ENCODE measurements around the gene C11orf42. TPM values are rescaled to one million over a fixed set of nuclear protein-coding genes. Genes with fewer than 3 reads are reported as not detected.

Gene C11orf42, protein sequence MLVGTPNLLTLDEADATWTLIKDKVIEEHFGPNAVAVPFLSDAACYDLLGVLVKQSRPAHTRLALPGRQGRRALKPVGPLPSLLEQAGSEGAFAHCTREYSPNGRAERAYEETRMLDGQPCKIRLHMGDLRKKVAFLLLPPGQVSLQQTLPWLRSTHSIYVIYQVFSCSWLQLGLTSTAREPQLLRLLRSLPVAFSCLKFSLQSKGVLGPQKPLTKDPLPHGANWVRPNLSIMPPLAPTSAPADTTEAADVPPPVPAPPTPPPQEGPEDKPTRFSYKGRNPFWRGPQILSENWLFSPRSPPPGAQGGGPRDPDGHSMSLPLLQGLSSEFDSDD
- not detected for total RNA-seq
- polyA plus RNA-seq = not detected
- long read RNA-seq, donor 1 = 0 reads
- long read RNA-seq, donor 2 = 0 reads
- long read RNA-seq, donor 3 = 0 reads
- long read RNA-seq, donor 4 = 0 reads
- long read RNA-seq, donor 5 = 0 reads
- long read RNA-seq, donor 6 = 0 reads
- long read RNA-seq, donor 7 = 0 reads
- long read RNA-seq, donor 8 = 0 reads
- long read RNA-seq, donor 9 = 0 reads
- long read RNA-seq, donor 10 = 0 reads

DNA sequence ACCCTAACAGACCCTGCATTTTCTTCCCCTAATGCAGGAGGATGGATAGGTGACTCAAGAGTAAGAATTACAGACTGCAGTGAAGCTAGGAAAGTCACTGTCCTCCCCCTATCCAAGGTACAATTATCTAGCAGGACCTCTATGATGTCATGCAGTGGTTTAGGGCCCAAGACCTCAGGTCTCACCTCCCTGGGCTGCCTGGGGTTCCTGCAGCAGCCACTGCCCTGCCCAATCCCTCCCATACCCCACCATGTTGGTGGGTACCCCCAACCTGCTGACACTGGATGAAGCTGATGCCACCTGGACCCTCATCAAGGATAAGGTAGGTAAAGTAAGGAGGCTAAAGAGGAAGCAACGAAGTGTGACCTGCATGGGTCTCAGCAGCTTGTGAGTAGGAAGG, at the start of gene C11orf42:
Gene C11orf42, plus strand, starts transcription at position 192 of the 400 bp plus-strand sequence. Its CDS starts 59 bp downstream, at position 251.
- no peak for TF ChIP-seq EP300 (IDR thresholded peaks at IDR 0.05)
- TF ChIP-seq, protein P1, sequence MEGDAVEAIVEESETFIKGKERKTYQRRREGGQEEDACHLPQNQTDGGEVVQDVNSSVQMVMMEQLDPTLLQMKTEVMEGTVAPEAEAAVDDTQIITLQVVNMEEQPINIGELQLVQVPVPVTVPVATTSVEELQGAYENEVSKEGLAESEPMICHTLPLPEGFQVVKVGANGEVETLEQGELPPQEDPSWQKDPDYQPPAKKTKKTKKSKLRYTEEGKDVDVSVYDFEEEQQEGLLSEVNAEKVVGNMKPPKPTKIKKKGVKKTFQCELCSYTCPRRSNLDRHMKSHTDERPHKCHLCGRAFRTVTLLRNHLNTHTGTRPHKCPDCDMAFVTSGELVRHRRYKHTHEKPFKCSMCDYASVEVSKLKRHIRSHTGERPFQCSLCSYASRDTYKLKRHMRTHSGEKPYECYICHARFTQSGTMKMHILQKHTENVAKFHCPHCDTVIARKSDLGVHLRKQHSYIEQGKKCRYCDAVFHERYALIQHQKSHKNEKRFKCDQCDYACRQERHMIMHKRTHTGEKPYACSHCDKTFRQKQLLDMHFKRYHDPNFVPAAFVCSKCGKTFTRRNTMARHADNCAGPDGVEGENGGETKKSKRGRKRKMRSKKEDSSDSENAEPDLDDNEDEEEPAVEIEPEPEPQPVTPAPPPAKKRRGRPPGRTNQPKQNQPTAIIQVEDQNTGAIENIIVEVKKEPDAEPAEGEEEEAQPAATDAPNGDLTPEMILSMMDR (IDR thresholded peaks at IDR 0.05) = no peak
- no peak for TF ChIP-seq POLR2A (IDR thresholded peaks at IDR 0.05)
- TF ChIP-seq POLR2AphosphoS5 (IDR thresholded peaks at IDR 0.05) = no peak
- intact Hi-C loops (cut with DNase I; ENCODE audit: low total_unique reads) = no loop called here
- Histone ChIP-seq H3K27ac (peak within 1 kb of the TSS in 1 of 5 donors; percentile 20), H3K9me3 (no peaks in the 10 kb centered on the region), H3K27me3 (no peaks in the 10 kb centered on the region), H3K4me1 (no peaks in the 10 kb centered on the region), H3K4me3 (no peak within 1 kb of the TSS), H3K36me3 (peaks cover 8 to 68% (median 43%) of the 10 kb centered on the region in 4 donors)
- WGBS, 5 donors = 91 to 100% (median 97%) methylated on average over 1 of the region's 1 CpG
- DNase-seq = no peak

DNA sequence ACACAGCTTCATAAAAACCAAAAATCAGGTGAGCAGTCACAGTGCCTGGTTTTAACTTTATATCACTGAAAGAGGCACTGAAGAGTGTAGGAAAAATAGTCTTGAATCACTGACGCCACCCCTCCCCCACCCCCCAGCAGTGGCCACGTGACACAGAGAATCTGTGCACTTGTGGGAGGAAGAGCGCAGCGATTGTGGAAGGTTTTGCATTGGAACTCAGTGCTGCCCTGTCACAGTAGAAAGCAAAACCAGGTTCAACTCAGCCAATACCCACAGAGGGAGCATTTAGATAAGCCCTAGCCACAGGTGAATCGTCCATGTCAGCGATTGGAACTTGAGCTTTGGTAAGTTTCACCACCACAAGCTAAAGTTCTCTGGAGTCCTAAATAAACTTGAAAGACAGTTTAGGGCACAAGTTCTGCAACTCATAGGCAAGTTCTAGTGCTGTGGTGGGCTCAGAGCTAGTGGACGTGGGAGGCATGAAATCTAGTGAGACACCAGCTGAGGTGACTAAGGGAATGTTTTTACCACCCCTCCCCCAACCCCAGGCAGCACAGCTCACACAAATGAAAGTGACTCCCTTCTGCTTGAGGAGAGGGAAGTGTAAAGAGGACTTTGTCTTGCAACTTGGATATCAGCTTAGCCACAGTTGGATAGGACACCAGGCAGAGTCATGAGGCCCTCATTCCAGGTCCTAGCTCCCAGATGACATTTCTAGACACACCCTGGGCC, 48.6 kb upstream of the C11orf42 start:
- Histone ChIP-seq H3K4me3 (no peak overlapping the region), H3K27me3 (no peaks in the 10 kb centered on the region), H3K9me3 (no peaks in the 10 kb centered on the region), H3K4me1 (no peaks in the 10 kb centered on the region), H3K36me3 (no peaks in the 10 kb centered on the region), H3K27ac (no peak overlapping the region)
- no peak for DNase-seq
- 63 to 83% (median 72%) methylated on average over 3 to 7 of the region's 7 CpGs for WGBS, 5 donors
- no peak for TF ChIP-seq EP300 (IDR thresholded peaks at IDR 0.05)
- TF ChIP-seq POLR2AphosphoS5 (IDR thresholded peaks at IDR 0.05) = no peak
- TF ChIP-seq, protein P1 (IDR thresholded peaks at IDR 0.05) = no peak
- no peak for TF ChIP-seq POLR2A (IDR thresholded peaks at IDR 0.05)
- intact Hi-C loops (cut with DNase I; ENCODE audit: low total_unique reads) = no loop called here

DNA sequence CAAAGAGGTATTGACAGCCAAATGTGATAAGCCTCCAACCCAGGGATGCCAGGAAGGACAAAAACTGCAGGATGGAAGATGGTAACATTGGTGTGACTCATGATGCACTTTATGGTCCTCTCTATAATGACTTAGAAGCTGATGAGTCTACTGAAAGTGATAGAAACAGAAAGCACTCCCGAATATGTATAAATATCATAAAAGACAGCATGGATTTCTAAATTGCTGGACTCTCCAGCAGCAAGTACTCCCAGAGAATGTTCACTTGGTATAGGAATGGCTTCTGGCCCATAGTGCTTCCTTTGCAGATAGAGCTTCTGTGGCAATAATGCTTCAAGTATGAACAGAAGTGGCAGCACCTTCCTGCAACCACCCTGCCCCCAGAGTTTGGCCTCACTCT, 35.1 kb upstream of the C11orf42 start, which contains the start of gene OR52B2:
Gene OR52B2, minus strand, starts transcription at position 101 of the 400 bp plus-strand sequence. Its CDS starts 0 bp downstream, at position 101.
- 62 to 94% (median 84%) methylated on average over 1 of the region's 1 CpG for WGBS, 5 donors
- no peaks in the 10 kb centered on the region for H3K4me1 ChIP-seq
- no peak within 1 kb of the TSS for H3K27ac ChIP-seq
- H3K36me3 ChIP-seq = no peaks in the 10 kb centered on the region
- no peaks in the 10 kb centered on the region for H3K27me3 ChIP-seq
- H3K9me3 ChIP-seq = peaks cover 0 to 4% (median 0%) of the 10 kb centered on the region in 4 donors
- intact Hi-C loops (cut with DNase I; ENCODE audit: low total_unique reads) = no loop called here
- TF ChIP-seq POLR2AphosphoS5 (IDR thresholded peaks at IDR 0.05) = no peak
- DNase-seq = no peak
- H3K4me3 ChIP-seq = no peak within 1 kb of the TSS

DNA sequence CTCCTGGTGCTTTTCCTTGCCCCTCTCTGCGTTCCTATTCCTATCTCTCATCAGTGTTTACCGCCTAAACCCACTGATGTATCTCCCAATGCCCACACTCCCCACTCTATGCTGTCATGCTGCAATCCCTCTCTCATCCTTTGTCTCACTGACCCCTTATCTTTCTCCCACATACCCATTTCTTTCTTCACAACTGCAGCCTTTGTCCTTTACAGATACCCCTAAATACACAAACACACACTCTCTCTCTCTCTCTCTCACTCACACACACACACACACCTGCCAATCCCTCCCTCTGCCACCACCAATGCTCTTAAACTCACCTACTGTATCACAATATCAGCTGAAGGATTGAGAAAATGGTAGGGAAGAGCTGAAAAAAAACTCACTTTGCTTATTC, 29.9 kb upstream of the C11orf42 start:
- intact Hi-C loops (cut with DNase I; ENCODE audit: low total_unique reads) = no loop called here
- Histone ChIP-seq H3K36me3 (no peaks in the 10 kb centered on the region), H3K4me3 (no peak overlapping the region), H3K27me3 (no peaks in the 10 kb centered on the region), H3K27ac (no peak overlapping the region), H3K4me1 (no peaks in the 10 kb centered on the region), H3K9me3 (no peaks in the 10 kb centered on the region)
- DNase-seq = no peak
- 21 to 46% (median 41%) methylated on average over 2 of the region's 2 CpGs for WGBS, 5 donors
- TF ChIP-seq POLR2AphosphoS5 (IDR thresholded peaks at IDR 0.05) = no peak
- TF ChIP-seq POLR2A (IDR thresholded peaks at IDR 0.05) = no peak
- TF ChIP-seq, protein P1 (IDR thresholded peaks at IDR 0.05) = no peak
- no peak for TF ChIP-seq EP300 (IDR thresholded peaks at IDR 0.05)

Data from stomach (tissue), 19 donors.